ENCODE data around the gene ZIC4.

Gene ZIC4

GRCh38 chr3:147355084-147355752 lies 51.1 kb downstream of the ZIC4 start:
- no peak for DNase-seq (ENCODE audit: low spot score)
- TF ChIP-seq CTCF (IDR thresholded peaks at IDR 0.05): no peak
- Histone ChIP-seq H3K27ac (no peak overlapping the region), H3K4me3 (no peak overlapping the region)

- no peak for DNase-seq (ENCODE audit: low spot score)
- Histone ChIP-seq H3K27ac (no peak overlapping the region), H3K4me3 (no peak overlapping the region)
- no peak for TF ChIP-seq CTCF (IDR thresholded peaks at IDR 0.05)
These were observed 51.7 kb downstream of the ZIC4 start for GRCh38 chr3:147354623-147355022.

GRCh38 chr3:147351301-147351700 lies 55.0 kb downstream of the ZIC4 start:
- DNase-seq (ENCODE audit: low spot score): no peak
- Histone ChIP-seq H3K4me3 (no peak overlapping the region), H3K27ac (no peak overlapping the region)
- no peak for TF ChIP-seq CTCF (IDR thresholded peaks at IDR 0.05)

GRCh38 chr3:147348976-147349375 lies 57.4 kb downstream of the ZIC4 start:
- H3K4me3 ChIP-seq: no peak overlapping the region
- TF ChIP-seq CTCF (IDR thresholded peaks at IDR 0.05): no peak

GRCh38 chr3:147343926-147344325 lies 62.4 kb downstream of the ZIC4 start:
- Histone ChIP-seq H3K4me3 (no peak overlapping the region), H3K27ac (no peak overlapping the region)
- no peak for TF ChIP-seq CTCF (IDR thresholded peaks at IDR 0.05)
- no peak for DNase-seq (ENCODE audit: low spot score)

More at GRCh38 chr3:147348976-147349375, 57.4 kb downstream of the ZIC4 start:
- no peak for DNase-seq (ENCODE audit: low spot score)
- no peak overlapping the region for H3K27ac ChIP-seq

GRCh38 chr3:147341727-147342126 lies 64.6 kb downstream of the ZIC4 start:
- TF ChIP-seq CTCF (IDR thresholded peaks at IDR 0.05): no peak
- Histone ChIP-seq H3K4me3 (no peak overlapping the region), H3K27ac (no peak overlapping the region)
- DNase-seq (ENCODE audit: low spot score): no peak

- no peak for DNase-seq (ENCODE audit: low spot score)
- TF ChIP-seq CTCF (IDR thresholded peaks at IDR 0.05): no peak
- no peak overlapping the region for H3K4me3 ChIP-seq
- no peak overlapping the region for H3K27ac ChIP-seq
These were observed 69.6 kb downstream of the ZIC4 start for GRCh38 chr3:147336543-147337278.
